Peyer's patch (tissue), 4 donors: ENCODE results near the gene OR51B4.

Experiments used
- POLR2A ChIP-seq, 2 donors: fragments of 450-650 bp; IDR thresholded peaks; one replicate each; pipeline ENCODE4 v1.5.1; 2017; ENCODE audit warnings: antibody characterized with exemption in 2 of 2, mild to moderate bottlenecking in 2 of 2, moderate library complexity in 2 of 2
- TF ChIP-seq, protein P1 (sequence below), 6 experiments: fragments of 450-650 bp in 4 of 6; fragments of 200-600 bp in 2 of 6; sonication (generic) in 1 of 6; IDR thresholded peaks; one replicate each; pipeline ENCODE4 v1.5.1; 2017 to 2019; ENCODE audit warnings: antibody characterized with exemption in 6 of 6, mild to moderate bottlenecking in 3 of 6, moderate library complexity in 1 of 6

DNA sequence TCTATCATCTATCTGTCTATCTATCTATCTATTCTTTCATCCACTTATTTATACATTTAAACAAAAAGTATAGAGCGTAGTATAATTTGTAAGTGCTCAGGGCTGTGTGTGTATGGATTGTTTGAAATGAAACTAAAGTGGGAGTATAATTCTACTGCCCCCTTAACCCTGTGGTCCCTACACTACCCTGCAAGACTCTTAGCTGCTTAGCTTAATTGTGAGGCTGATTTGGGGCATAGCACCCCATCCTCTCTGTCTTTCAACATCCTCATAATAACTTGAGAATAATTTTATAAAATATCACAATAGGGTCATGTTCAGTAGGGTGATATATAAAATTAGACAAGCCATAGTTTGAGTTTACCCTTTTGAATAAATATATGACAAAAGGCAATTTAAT lies 11.6 kb downstream of the OR51B4 start:
- no peak for TF ChIP-seq POLR2A (IDR thresholded peaks at IDR 0.05)
- TF ChIP-seq, protein P1, sequence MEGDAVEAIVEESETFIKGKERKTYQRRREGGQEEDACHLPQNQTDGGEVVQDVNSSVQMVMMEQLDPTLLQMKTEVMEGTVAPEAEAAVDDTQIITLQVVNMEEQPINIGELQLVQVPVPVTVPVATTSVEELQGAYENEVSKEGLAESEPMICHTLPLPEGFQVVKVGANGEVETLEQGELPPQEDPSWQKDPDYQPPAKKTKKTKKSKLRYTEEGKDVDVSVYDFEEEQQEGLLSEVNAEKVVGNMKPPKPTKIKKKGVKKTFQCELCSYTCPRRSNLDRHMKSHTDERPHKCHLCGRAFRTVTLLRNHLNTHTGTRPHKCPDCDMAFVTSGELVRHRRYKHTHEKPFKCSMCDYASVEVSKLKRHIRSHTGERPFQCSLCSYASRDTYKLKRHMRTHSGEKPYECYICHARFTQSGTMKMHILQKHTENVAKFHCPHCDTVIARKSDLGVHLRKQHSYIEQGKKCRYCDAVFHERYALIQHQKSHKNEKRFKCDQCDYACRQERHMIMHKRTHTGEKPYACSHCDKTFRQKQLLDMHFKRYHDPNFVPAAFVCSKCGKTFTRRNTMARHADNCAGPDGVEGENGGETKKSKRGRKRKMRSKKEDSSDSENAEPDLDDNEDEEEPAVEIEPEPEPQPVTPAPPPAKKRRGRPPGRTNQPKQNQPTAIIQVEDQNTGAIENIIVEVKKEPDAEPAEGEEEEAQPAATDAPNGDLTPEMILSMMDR (IDR thresholded peaks at IDR 0.05): no peak
